IPS DF 4.7 (cell line): ENCODE data around the gene PRKAR2A.

Source experiments
- DNase-seq: peaks from one replicate; pipeline ENCODE4 v3.0.0-alpha.2; 2013; ENCODE audit warnings: low spot score; ENCODE audit errors: extremely low read depth

The PRKAR2A gene

GRCh38 chr3:48847504-48848423 lies at the start of gene PRKAR2A:
PRKAR2A (minus strand) TSS chr3:48847874; CDS start chr3:48847596, 278 bp downstream.
- DNase-seq: peak; percentile 58

GRCh38 chr3:48896936-48897335 lies 49.3 kb upstream of the PRKAR2A start:
- DNase-seq: no peak

- no peak for DNase-seq
Observed at GRCh38 chr3:48894516-48894915, 46.8 kb upstream of the PRKAR2A start.

DNA sequence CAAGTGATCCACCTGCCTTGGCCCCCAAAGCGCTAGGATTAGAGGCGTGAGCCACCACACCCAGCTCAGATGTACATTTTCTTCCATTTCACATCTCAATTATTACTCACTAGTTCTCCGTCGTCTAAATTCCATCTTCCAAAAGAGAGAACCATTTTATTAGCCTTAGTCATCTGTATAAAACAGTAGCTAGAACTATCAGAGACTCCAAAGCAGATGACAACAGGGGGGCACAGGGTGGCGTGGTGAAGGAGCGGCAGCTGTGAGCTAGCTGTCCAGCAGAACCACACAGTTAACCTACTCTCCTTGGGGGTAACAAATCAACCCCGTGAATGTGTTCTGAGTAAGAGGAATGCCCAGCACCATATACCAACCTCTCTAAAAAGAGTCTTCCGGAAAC lies 43.9 kb upstream of the PRKAR2A start:
- no peak for DNase-seq

- DNase-seq: no peak
Observed at GRCh38 chr3:48885753-48886152, 38.1 kb upstream of the PRKAR2A start.

DNA sequence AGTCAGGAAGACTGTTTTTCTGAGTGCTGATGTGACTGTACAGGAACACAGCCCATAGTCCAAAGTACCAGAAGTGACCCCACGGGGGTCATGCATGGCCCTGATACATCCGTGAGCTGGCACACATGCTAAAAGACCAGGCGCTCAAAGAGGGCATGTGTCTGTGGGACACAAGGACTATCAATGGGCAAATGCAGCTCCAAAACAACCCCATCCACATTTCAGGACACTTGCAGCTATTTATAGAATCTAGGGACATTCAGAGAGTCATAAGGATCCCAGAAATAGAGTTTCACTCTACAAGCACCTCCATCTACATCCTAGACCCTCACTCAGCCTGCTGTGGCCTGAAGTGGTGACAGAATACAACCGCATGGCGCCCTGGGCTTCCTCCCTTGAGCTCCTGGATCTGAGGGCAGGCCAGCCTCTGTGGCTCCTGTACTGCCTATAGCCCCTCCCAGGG lies 34.0 kb upstream of the PRKAR2A start:
- no peak for DNase-seq

DNA sequence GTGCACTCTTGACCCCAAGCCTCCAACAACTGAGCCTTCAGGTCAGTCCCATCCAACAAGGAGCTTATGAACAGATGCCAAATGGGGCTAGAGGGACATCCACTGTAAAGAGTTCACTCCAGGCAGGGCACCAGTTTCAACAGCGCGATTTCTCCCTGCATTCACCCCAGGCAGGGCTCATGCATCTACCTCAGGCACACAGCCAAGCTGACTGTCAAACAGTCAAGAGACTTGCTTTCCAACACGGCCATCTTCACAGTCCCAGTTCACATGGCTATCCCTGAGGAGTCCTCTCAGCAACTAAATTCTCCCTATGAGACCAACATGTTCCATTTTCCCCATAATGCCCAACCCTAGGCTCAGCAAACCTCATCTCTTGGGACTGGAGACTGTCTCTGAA lies 33.3 kb upstream of the PRKAR2A start:
- DNase-seq: no peak

DNA sequence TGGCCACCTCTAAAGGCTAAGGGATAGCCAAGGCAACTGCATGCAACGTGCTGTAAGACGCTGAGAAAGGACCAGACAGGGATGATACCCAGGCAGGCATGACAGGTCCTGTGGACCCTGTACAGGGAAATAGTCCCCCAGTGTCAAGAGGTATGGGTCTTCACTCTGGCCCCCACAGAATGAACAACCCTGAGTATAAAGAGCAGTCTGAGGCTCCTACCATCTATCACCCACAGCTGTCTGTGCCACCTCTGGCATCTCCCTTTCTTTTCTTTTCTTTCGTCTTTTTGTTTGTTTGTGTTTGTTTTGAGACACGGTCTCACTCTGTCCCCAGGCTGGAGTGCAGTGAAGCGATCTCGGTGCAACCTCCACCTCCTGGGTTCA lies 32.3 kb upstream of the PRKAR2A start:
- DNase-seq: no peak

DNA sequence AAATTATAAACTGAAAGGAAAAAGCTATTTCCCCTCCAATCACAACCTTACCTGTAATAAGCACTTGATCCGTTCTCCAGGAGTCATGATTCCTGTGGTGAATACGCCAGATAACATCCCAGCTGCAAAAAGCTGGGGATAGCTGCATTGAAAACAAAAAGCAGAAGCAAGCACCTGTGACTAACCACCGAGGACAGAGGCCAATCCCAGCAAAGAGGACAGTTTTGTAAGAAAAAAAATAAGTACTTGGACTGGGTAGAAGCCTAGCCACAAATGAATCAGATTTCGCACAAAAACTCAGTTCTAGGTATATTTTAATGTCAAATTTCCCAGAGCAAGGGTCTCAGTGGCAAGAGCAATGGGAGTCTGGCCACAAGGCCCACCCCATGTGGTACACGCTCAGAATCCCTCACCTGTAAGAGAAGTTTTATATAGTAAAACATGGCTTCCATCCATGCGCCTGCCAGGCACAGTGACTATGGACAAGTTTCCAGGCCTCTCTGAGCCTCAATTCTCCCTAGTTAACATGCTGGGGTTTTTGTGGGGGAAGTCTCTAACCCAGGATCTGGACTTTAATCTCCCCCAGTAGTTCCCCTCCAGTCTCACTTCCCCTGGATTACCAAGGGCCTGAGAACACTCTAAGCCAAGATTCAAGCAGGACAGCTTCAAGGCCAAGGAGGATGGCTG lies 31.8 kb upstream of the PRKAR2A start:
- no peak for DNase-seq

DNA sequence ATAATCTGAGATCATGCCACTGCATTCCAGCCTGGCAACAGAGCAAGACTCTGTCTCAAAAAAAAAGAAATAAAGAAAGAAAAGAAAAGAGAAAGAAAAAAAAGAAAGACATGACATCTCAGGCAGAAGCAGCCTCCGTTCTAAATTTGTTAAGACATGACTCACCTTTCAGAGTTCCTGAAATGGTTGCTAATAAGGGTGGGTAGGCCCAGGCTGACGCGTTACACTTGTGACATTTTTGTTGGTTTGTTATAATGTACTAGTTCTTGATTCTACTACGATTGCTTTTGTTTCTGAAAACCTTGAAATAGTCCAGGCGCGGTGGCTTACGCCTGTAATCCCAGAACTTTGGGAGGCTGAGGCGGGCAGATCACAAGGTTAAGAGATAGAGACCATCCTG lies 30.0 kb upstream of the PRKAR2A start:
- DNase-seq: no peak

- no peak for DNase-seq
Observed at GRCh38 chr3:48863122-48863521, 15.4 kb upstream of the PRKAR2A start.

GRCh38 chr3:48859206-48859605 lies 11.5 kb upstream of the PRKAR2A start:
- no peak for DNase-seq

DNA sequence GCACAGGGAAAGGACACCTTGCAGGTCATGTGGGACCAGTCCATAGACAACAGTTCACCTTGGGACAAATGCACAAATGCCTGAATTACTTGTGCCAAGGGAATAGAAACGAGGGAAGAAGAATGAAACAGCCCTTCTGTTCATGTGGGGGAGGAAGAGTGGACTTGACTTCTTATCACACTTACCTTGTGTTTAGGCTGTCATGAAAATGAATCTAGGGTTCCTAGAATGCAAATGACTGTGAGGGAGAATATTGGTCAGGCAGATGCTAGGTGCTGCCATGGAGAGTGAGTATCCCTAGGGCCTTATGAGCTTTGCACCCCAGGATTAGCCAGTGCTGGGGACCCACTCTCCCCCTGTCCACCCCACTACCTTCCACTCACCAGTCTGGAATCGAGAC lies 11.0 kb upstream of the PRKAR2A start:
- DNase-seq: no peak

- no peak for DNase-seq
Observed at GRCh38 chr3:48857641-48858040, 10.0 kb upstream of the PRKAR2A start.

GRCh38 chr3:48856469-48856868 lies 8.8 kb upstream of the PRKAR2A start:
- DNase-seq: no peak

GRCh38 chr3:48855681-48856447 lies 8.2 kb upstream of the PRKAR2A start:
- DNase-seq: no peak

- DNase-seq: no peak
Observed at GRCh38 chr3:48852151-48852550, 4.5 kb upstream of the PRKAR2A start.

GRCh38 chr3:48851407-48851806 lies 3.7 kb upstream of the PRKAR2A start:
- no peak for DNase-seq

DNA sequence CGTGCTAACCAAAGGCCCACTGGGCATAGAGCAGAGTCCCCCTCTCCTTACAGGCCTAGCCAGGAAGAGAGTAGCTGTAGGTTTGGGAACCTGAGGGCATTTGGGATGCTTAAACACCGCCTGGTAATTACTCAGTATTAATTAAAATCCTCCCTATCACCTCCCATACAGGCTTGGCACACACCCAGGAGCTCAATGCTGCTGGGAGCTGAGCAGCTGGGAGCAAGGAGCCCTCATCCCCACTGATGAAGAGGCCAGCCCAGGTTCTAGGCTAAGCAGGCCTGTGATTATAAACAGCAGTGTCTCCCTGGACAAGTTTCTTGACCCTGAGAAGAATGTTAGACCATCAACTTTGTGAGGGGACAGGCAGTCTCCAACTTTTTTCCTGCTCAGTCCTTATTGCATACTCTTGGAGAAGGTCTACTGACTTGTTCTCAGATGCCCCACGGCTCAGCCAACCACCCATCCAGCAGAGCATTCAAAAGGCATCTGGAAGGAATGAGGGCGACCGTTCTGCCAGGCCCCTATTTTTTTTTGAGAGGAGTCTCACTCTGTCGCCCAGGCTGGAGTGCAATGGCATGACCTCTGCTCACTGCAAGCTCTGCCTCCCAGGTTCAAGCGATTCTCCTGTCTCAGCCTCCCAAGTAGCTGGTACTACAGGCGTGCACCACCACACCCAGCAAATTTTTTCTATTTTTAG lies 1.3 kb upstream of the PRKAR2A start:
- DNase-seq: no peak

GRCh38 chr3:48847053-48847503 lies 596 bp downstream of the PRKAR2A start:
- peak; percentile 9 for DNase-seq

- no peak for DNase-seq
Observed at GRCh38 chr3:48845170-48845569, 2.5 kb downstream of the PRKAR2A start.
